ENCODE data around the gene TFAM. TPM values are rescaled to one million over a fixed set of nuclear protein-coding genes. Genes with fewer than 3 reads are reported as not detected.

TFAM gene
- polyA plus RNA-seq, 1 donor (not counting 4 experiments of a cell fraction or from before 2014, with no cell fraction given), result 25.1 TPM

DNA sequence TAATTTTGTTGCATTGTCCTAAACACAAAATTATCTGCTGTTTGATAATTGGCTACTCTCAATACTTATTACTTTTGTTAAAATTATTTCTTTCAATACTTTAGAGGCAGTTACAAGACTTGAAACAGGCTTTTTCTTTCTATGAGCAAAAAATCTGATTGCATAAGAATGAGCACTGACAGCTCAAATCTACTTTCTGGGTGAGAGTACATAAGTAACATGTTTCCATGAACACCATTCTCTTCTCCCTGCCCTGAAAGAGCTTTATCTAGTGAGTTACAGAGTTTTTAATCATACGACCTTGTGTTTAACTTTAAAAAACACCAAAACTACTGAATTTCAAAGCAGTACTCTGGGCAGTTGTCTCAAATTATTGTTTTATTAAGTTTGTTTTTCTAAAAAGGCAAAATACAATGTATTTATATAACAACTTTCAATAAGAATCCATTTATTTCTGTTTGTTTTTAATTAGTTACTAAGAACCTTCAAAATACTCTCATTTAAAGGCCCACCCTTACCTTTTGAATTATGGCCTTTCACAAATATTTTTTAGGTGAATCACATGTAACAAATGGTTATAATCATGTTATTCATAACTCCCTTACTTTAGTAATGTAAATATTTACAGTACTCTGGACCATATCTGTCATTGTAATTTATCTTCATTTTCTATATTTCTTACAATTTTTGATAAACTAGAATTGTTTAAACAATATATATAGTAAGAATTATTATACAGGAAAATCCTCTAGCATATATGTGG lies 23.0 kb upstream of the TFAM start:
- no peak for DNase-seq (ENCODE audit: low read depth, low spot score)
- H3K79me2 ChIP-seq (ENCODE audit: control insufficient read depth, insufficient read depth, low read length), result no peaks in the 10 kb centered on the region

GRCh38 chr10:58367069-58367468 lies 18.1 kb upstream of the TFAM start:
- no peak overlapping the region for H3K4me3 ChIP-seq (ENCODE audit: control insufficient read depth in 2 of 3, extremely low read depth in 1 of 3, insufficient read depth in 2 of 3, low read depth in 1 of 3, low read length in 3 of 3)
- peaks cover 0 to 1% of the 10 kb centered on the region in 2 experiments for H3K36me3 ChIP-seq (ENCODE audit: control insufficient read depth in 2 of 2, extremely low read depth in 1 of 2, insufficient read depth in 2 of 2, low read length in 2 of 2)
- dilution Hi-C loops (cut with MboI; ENCODE audit: extremely low pct_ligation_motif_present, low sequenced_read_pairs), result no loop called here
- H3K9ac ChIP-seq (ENCODE audit: control insufficient read depth, extremely low read depth, insufficient read depth, low read length), result no peak overlapping the region
- H3K27ac ChIP-seq (ENCODE audit: control insufficient read depth, insufficient read depth, low read length), result no peak overlapping the region
- no peaks in the 10 kb centered on the region for H3K9me3 ChIP-seq (ENCODE audit: control insufficient read depth, low read depth, low read length)
- no peak overlapping the region for H3K4me2 ChIP-seq (ENCODE audit: control insufficient read depth, extremely low read depth, insufficient read depth, low read depth, low read length)
- no peaks in the 10 kb centered on the region for H3K79me2 ChIP-seq (ENCODE audit: control insufficient read depth, insufficient read depth, low read length)
- H2AFZ ChIP-seq (ENCODE audit: control insufficient read depth, low read length), result no peak overlapping the region
- no peaks in the 10 kb centered on the region for H3K9me1 ChIP-seq (ENCODE audit: control insufficient read depth, extremely low read depth, insufficient read depth, low read length)
- no peak for FAIRE-seq
- H4K20me1 ChIP-seq (ENCODE audit: control insufficient read depth, extremely low read depth, insufficient read depth, low read length), result no peaks in the 10 kb centered on the region
- no peak for DNase-seq (ENCODE audit: low read depth, low spot score)
- no peak for TF ChIP-seq CTCF (optimal IDR thresholded peaks at IDR 0.05 in 1 of 3, IDR thresholded peaks at IDR 0.05 in 1 of 3, conservative IDR thresholded peaks at IDR 0.05 in 1 of 3; ENCODE audit: extremely low read depth in 1 of 3, insufficient read depth in 2 of 3, low read length in 3 of 3)
- no peak for TF ChIP-seq EZH2 (IDR thresholded peaks at IDR 0.05; ENCODE audit: low read length)
- no peaks in the 10 kb centered on the region for H3K27me3 ChIP-seq (ENCODE audit: control insufficient read depth, extremely low read depth, insufficient read depth, low read length)
- peaks cover 4% of the 10 kb centered on the region for H3K4me1 ChIP-seq (ENCODE audit: control insufficient read depth, extremely low read depth, insufficient read depth, low read length)

More for the DNA sequence above, 23.0 kb upstream of the TFAM start:
- no peak overlapping the region for H2AFZ ChIP-seq (ENCODE audit: control insufficient read depth, low read length)
- no peak overlapping the region for H3K9ac ChIP-seq (ENCODE audit: control insufficient read depth, extremely low read depth, insufficient read depth, low read length)
- H3K36me3 ChIP-seq (ENCODE audit: control insufficient read depth in 2 of 2, extremely low read depth in 1 of 2, insufficient read depth in 2 of 2, low read length in 2 of 2), result peaks cover 0 to 1% of the 10 kb centered on the region in 2 experiments
- H3K27ac ChIP-seq (ENCODE audit: control insufficient read depth, insufficient read depth, low read length), result no peak overlapping the region
- H3K4me2 ChIP-seq (ENCODE audit: control insufficient read depth, extremely low read depth, insufficient read depth, low read depth, low read length), result no peak overlapping the region
- TF ChIP-seq CTCF (optimal IDR thresholded peaks at IDR 0.05 in 1 of 3, IDR thresholded peaks at IDR 0.05 in 1 of 3, conservative IDR thresholded peaks at IDR 0.05 in 1 of 3; ENCODE audit: extremely low read depth in 1 of 3, insufficient read depth in 2 of 3, low read length in 3 of 3) (no peak), EZH2 (IDR thresholded peaks at IDR 0.05; ENCODE audit: low read length) (no peak)
- H3K9me3 ChIP-seq (ENCODE audit: control insufficient read depth, low read depth, low read length), result no peaks in the 10 kb centered on the region
- H3K4me3 ChIP-seq (ENCODE audit: control insufficient read depth in 2 of 3, extremely low read depth in 1 of 3, insufficient read depth in 2 of 3, low read depth in 1 of 3, low read length in 3 of 3), result no peak overlapping the region
- H3K9me1 ChIP-seq (ENCODE audit: control insufficient read depth, extremely low read depth, insufficient read depth, low read length), result no peaks in the 10 kb centered on the region
- dilution Hi-C loops (cut with MboI; ENCODE audit: extremely low pct_ligation_motif_present, low sequenced_read_pairs), result no loop called here
- FAIRE-seq, result no peak
- peaks cover 25% of the 10 kb centered on the region for H3K4me1 ChIP-seq (ENCODE audit: control insufficient read depth, extremely low read depth, insufficient read depth, low read length)
- no peaks in the 10 kb centered on the region for H4K20me1 ChIP-seq (ENCODE audit: control insufficient read depth, extremely low read depth, insufficient read depth, low read length)
- no peaks in the 10 kb centered on the region for H3K27me3 ChIP-seq (ENCODE audit: control insufficient read depth, extremely low read depth, insufficient read depth, low read length)

All from keratinocyte (primary cell).